Loucy (cell line): ENCODE data around the gene EEFSEC.

ENCODE experiments used
- H2AFZ ChIP-seq: fragments of 200-600 bp; sonication (generic); 2 replicates; pipeline ENCODE4 v1.6.0; 2016; ENCODE audit warnings: antibody characterized with exemption, mild to moderate bottlenecking, low read length, moderate library complexity
- H3F3A ChIP-seq: fragments of 200-600 bp; 2 replicates; pipeline ENCODE4 v1.6.0; 2016; ENCODE audit warnings: antibody characterized with exemption, low read depth, mild to moderate bottlenecking
- H3K27me3 ChIP-seq: fragments of 200-600 bp; sonication (generic); 2 replicates; pipeline ENCODE4 v1.6.1; 2014; ENCODE audit warnings: low read length, mild to moderate bottlenecking; ENCODE audit not compliant: insufficient read depth, poor library complexity, severe bottlenecking
- H3K36me3 ChIP-seq: fragments of 200-600 bp; sonication (generic); 2 replicates; pipeline ENCODE4 v1.6.1; 2016; ENCODE audit warnings: low read length; ENCODE audit not compliant: insufficient read depth
- H3K4me1 ChIP-seq: fragments of 200-600 bp; sonication (generic); 2 replicates; pipeline ENCODE4 v1.5.1; 2014; ENCODE audit warnings: low read length, mild to moderate bottlenecking; ENCODE audit not compliant: insufficient read depth, poor library complexity, severe bottlenecking
- H3K4me2 ChIP-seq: fragments of 200-600 bp; sonication (generic); 2 replicates; pipeline ENCODE4 v1.6.0; 2014; ENCODE audit warnings: antibody characterized with exemption, low read length, low read depth, mild to moderate bottlenecking; ENCODE audit not compliant: poor library complexity, severe bottlenecking
- H3K4me3 ChIP-seq: fragments of 200-600 bp; sonication (generic); 2 replicates; pipeline ENCODE4 v1.5.1; 2014; ENCODE audit warnings: low read length, mild to moderate bottlenecking, mixed read lengths; ENCODE audit not compliant: poor library complexity, severe bottlenecking
- H3K79me2 ChIP-seq: fragments of 200-600 bp; sonication (generic); 2 replicates; pipeline ENCODE4 v1.6.1; 2014; ENCODE audit warnings: low read length; ENCODE audit not compliant: insufficient read depth
- H3K9ac ChIP-seq: fragments of 200-600 bp; sonication (generic); 2 replicates; pipeline ENCODE4 v1.6.0; 2014; ENCODE audit warnings: mild to moderate bottlenecking, low read depth, low read length, moderate library complexity; ENCODE audit not compliant: poor library complexity, severe bottlenecking
- H3K9me2 ChIP-seq: fragments of 200-600 bp; sonication (generic); replicated peaks from 2 replicates; pipeline ENCODE4 v1.6.1; 2016; ENCODE audit warnings: low read depth, low read length, mixed read lengths
- H3K9me3 ChIP-seq: fragments of 200-600 bp; sonication (generic); 2 replicates; pipeline ENCODE4 v1.6.1; 2014; ENCODE audit warnings: mild to moderate bottlenecking, antibody characterized with exemption, low read length, low read depth; ENCODE audit not compliant: insufficient read depth
- H4K20me1 ChIP-seq: fragments of 200-600 bp; sonication (generic); 2 replicates; pipeline ENCODE4 v1.6.0; 2014; ENCODE audit warnings: antibody characterized with exemption, low read length, mild to moderate bottlenecking; ENCODE audit not compliant: insufficient read depth, poor library complexity, severe bottlenecking
- EZH2phosphoT487 ChIP-seq: fragments of 200-600 bp; IDR thresholded peaks from 2 replicates; pipeline ENCODE4 v1.6.1; 2018; ENCODE audit warnings: antibody characterized with exemption, mild to moderate bottlenecking, moderate library complexity, borderline replicate concordance
- TF ChIP-seq, protein P1 (sequence below): fragments of 200-600 bp; sonication (generic); conservative IDR thresholded peaks from 2 replicates; pipeline ENCODE4 v1.5.1; 2014; ENCODE audit warnings: mild to moderate bottlenecking, antibody characterized with exemption, low read length

Gene EEFSEC

DNA sequence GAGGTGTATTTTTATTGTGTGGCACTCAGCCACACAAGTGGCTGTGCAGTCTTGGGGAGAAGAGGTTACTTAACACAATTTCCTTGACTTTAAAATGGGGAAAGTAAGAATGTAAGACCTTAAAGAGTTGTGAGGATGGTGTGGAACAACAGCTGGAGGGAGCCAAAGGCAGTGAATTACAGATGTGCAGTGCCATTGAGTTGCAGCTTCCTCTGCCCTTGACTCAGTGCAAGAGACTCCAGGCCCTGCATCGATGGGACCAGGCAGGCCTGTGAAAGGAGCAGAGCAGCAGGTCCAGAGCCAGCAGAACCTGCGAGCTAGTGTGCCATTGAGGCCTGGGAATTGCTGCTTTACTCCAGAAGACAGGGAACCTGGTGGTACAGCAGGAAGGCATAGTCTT, 27.2 kb downstream of the EEFSEC start:
- no peaks in the 10 kb centered on the region for H3F3A ChIP-seq
- no peaks in the 10 kb centered on the region for H3K9me3 ChIP-seq
- no peak overlapping the region for H3K4me2 ChIP-seq
- H3K4me3 ChIP-seq, result no peak overlapping the region
- H2AFZ ChIP-seq, result no peak overlapping the region
- no peaks in the 10 kb centered on the region for H3K9me2 ChIP-seq
- H3K27me3 ChIP-seq, result no peaks in the 10 kb centered on the region
- peaks cover 11% of the 10 kb centered on the region for H3K4me1 ChIP-seq
- no peaks in the 10 kb centered on the region for H3K36me3 ChIP-seq
- H3K79me2 ChIP-seq, result peaks cover 19% of the 10 kb centered on the region; the same call in 1 of the 2 replicates
- H4K20me1 ChIP-seq, result no peaks in the 10 kb centered on the region
- no peak overlapping the region for H3K9ac ChIP-seq
- TF ChIP-seq EZH2phosphoT487, result no peak
- TF ChIP-seq, protein P1, sequence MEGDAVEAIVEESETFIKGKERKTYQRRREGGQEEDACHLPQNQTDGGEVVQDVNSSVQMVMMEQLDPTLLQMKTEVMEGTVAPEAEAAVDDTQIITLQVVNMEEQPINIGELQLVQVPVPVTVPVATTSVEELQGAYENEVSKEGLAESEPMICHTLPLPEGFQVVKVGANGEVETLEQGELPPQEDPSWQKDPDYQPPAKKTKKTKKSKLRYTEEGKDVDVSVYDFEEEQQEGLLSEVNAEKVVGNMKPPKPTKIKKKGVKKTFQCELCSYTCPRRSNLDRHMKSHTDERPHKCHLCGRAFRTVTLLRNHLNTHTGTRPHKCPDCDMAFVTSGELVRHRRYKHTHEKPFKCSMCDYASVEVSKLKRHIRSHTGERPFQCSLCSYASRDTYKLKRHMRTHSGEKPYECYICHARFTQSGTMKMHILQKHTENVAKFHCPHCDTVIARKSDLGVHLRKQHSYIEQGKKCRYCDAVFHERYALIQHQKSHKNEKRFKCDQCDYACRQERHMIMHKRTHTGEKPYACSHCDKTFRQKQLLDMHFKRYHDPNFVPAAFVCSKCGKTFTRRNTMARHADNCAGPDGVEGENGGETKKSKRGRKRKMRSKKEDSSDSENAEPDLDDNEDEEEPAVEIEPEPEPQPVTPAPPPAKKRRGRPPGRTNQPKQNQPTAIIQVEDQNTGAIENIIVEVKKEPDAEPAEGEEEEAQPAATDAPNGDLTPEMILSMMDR, result no peak

DNA sequence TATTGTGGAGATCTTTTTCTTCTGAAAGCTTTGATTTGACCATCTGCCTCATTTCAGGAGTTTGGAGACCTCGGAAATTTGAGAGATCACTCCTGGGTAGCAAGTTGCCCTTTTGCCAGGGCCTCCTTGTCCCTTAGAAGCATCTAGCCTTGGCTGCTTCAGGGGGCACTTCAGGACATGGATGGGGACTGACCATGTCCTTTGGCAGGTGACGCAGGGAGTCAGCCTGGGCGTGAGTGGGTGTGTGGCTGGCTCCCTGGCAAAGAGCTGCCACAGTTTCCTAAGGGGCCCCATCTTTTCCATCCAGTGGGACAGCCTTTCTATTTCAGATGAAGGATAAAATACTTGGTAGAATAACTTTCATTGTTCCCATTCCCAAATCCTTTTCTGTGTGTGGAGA, 27.6 kb downstream of the EEFSEC start:
- Histone ChIP-seq H3K9me2 (no peaks in the 10 kb centered on the region), H3K9ac (no peak overlapping the region), H3K4me1 (peaks cover 9% of the 10 kb centered on the region), H3K4me2 (no peak overlapping the region), H2AFZ (no peak overlapping the region), H4K20me1 (no peaks in the 10 kb centered on the region), H3F3A (no peaks in the 10 kb centered on the region), H3K36me3 (no peaks in the 10 kb centered on the region), H3K9me3 (no peaks in the 10 kb centered on the region), H3K79me2 (peaks cover 16% of the 10 kb centered on the region; the same call in 1 of the 2 replicates), H3K4me3 (no peak overlapping the region), H3K27me3 (no peaks in the 10 kb centered on the region)
- no peak for TF ChIP-seq EZH2phosphoT487
- TF ChIP-seq, protein P1, result no peak

DNA sequence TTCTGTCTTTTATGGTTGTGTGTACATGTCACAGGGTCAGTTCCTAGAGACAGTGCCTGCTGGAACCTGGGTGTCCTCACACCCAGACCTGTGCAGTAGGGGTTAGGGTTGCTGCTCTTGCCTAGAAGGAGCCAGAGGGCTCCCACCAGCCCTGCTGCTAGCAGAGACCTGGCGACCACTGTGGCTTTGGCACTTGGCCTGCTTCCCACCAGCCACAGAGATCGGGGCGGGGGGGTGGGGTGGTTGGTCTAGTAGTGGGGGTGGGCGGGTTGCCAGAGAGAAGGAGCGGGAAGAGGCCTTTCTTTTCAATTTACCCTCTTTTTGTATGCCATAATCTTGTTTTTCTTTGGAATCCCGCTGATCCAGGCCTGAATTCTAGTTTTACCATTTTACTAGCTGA, 29.4 kb downstream of the EEFSEC start:
- TF ChIP-seq, protein P1, result no peak
- TF ChIP-seq EZH2phosphoT487, result no peak
- H2AFZ ChIP-seq, result no peak overlapping the region
- no peaks in the 10 kb centered on the region for H3K36me3 ChIP-seq
- no peak overlapping the region for H3K4me3 ChIP-seq
- no peaks in the 10 kb centered on the region for H4K20me1 ChIP-seq
- H3K4me2 ChIP-seq, result no peak overlapping the region
- H3F3A ChIP-seq, result no peaks in the 10 kb centered on the region
- H3K79me2 ChIP-seq, result peaks cover 22% of the 10 kb centered on the region; the same call in 1 of the 2 replicates
- no peak overlapping the region for H3K9ac ChIP-seq
- no peaks in the 10 kb centered on the region for H3K27me3 ChIP-seq
- H3K4me1 ChIP-seq, result peaks cover 15% of the 10 kb centered on the region
- no peaks in the 10 kb centered on the region for H3K9me2 ChIP-seq
- no peaks in the 10 kb centered on the region for H3K9me3 ChIP-seq
